Breast epithelium (tissue), 3 donors: ENCODE results near the gene EFTUD2.
"Not testable (repeated sequence)": the region's sequence is repeated elsewhere in the genome, so short reads cannot be mapped to it uniquely, and the experiment has no call there.

Experiments
- CTCF ChIP-seq, 3 donors: fragments of 450-650 bp; IDR thresholded peaks; one replicate each; pipeline ENCODE4 v1.5.1; 2016 to 2017; ENCODE audit warnings: antibody characterized with exemption in 3 of 3, mild to moderate bottlenecking in 3 of 3, moderate library complexity in 3 of 3
- POLR2AphosphoS5 ChIP-seq, 3 donors: sonication (generic); formaldehyde crosslinking; IDR thresholded peaks; one replicate each; pipeline ENCODE4 v1.6.1; 2017; ENCODE audit warnings: antibody characterized with exemption in 3 of 3

- not testable (repeated sequence) for TF ChIP-seq CTCF, POLR2AphosphoS5 (IDR thresholded peaks at IDR 0.05)
Measured at GRCh38 chr17:44818508-44818907, 80.7 kb downstream of the EFTUD2 start.
